ENCODE results near the gene RNF169.

- no peak for TF ChIP-seq CTCF (IDR thresholded peaks at IDR 0.05)
- TF ChIP-seq ZFX (IDR thresholded peaks at IDR 0.05; ENCODE audit: borderline replicate concordance): no peak
These were observed 29.9 kb downstream of the RNF169 start for GRCh38 chr11:74778581-74778980.
